Stimulated activated CD4-positive, alpha-beta T cell treated with anti-CD3 and anti-CD28 coated beads, Interleukin-4, amount 100 ng/mL, for 24 hours (primary cell): ENCODE results near the gene NELFB.

ENCODE experiments used
- DNase-seq: peaks from one replicate; pipeline ENCODE4 v3.0.0-alpha.2; 2020

NELFB gene

DNA sequence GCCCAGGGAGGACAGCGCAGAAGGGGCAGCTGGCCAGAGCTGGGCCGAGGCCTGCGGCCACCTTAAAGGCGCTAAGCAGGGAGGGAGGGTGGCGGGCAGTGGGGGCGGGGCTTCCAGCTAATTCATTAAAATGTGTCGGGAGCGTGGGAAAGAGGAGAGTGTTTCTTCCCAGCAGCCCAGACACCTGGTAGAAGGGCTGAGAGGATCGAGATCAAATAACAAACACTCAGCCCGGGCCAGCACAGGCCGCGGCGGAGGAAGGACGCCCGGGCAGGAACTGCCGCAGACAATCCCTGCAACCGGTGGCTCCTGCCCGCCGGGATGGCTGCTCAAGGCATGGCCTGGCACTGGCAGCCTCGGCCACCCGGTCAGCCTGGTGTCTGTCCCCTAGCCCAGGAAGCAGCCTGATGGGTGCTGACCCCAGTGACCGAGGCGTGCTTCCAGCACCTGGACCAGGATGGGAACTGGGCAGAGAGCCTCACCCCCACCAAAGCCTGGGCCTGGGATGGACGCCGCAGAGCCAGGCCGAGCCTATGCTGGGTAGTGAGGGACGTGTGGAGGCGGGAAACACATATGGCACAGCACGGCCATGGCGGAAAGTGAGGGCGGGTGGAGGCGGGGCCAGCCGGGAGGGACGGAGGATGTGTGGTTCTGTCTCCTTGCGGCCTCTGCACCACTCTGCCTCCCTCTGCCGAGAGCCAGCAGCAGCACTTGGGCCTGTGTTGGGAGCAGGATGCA lies 50.1 kb downstream of the NELFB start:
- peak; percentile 58 for DNase-seq

DNA sequence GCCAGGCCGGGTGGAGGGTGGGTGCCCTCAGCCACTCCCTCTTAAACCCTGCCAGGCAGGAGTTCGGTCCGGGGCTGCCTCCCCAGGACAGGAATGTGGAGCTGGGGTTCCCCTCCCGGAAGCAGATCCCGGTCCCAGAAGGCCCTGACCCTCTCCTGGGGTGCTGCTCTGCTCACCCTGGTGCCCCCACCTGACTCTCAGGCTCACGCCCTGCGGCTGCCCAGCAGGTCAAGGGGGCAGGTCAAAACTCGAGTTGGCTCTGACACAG lies 50.6 kb downstream of the NELFB start:
- no peak for DNase-seq

DNA sequence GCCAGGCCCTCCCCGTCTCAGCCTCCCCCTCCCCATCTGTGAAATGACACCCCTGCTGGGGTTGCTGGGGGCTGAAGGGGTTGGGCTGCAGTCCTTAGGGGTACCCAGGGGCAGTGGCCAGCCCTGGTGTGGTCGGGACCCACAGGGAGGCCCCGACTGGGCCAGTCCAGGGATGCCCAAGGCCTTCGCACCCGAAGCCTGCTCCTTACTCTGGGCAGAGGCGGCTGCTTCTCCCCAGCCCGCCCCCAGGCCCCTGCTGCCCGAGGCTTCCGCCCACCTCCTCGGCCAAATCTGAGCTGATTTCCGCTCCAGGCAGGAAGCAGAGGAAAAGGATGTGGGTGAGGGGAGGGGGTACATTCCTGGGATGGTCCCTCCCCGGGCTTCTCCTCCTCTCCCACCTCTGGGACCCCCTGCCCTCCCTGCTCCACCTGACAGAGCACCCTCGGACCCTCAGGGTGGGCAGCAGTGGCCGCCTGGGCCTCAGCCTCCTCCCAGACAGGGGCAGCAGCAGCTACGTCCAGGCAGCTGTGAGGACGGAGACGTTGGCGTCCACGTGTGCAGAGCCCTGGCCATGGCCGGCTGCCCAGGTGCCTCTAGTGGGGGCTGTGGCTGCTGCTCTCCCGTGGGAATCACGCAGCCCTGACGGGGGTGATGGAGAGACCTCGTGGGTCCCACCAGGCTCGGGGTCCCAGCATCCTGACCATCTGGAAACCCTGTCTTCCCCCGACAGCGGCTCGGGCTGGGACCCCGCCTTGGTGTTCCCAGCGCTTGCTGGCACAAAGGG lies 51.1 kb downstream of the NELFB start:
- no peak for DNase-seq

DNA sequence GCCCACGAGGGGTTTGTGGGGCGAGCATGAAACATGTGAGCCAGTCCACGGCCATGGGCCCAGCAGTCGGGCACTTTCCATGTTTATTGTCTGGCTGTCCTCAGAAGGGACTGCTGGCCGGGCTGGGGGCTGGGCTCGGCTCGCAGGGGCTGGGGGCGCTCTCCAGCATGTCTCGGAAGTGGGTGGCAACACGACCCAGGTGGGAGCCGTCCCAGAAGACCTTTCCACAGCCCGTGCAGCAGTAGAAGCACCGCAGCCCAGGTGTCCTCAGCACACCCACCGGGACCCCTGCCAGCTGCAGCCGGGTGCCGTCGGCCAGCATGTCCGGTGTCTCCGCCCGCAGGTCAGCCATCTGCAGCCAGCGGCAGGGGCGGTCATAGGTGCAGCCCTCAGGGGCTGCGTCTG lies 51.7 kb downstream of the NELFB start:
- DNase-seq: no peak

DNA sequence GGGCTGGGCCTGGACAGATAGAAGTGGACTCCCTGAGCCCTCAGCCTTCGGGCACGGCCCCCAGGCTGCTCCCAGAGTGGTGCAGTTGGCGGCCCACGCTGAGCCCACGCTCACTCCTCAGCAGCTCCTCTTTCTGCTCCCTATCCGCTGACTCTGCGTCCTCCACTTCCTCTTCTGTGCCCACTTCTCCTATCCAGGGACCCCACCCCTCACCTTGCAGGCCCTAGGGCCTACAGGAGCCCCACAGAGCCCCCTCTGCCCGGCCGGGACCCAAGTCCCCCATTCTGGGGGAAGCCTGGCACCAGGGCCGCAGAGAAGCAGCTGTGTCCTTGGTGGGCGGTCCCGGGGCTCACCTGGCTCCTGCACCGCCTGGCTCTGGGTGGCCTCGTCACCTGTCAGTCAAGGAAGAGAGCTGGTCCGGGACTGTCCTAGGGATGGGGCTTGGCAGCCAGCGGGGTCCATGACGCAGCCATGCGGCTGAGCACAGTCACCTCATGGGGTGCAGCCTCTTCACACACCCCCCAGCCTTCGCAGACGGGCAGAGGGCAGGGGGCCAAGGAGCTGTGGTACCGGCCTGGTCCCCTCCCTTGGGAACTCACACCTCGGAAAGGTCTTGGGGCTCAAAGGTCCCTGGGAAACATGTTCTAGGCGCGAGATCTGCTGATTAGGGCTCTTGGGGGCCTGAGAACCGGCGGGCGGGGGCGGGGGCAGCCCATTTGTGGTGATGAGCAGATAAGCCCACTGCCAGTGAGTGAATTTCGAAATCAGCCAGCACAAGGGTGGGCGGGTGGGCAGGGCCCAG lies 52.3 kb downstream of the NELFB start:
- DNase-seq: no peak

DNA sequence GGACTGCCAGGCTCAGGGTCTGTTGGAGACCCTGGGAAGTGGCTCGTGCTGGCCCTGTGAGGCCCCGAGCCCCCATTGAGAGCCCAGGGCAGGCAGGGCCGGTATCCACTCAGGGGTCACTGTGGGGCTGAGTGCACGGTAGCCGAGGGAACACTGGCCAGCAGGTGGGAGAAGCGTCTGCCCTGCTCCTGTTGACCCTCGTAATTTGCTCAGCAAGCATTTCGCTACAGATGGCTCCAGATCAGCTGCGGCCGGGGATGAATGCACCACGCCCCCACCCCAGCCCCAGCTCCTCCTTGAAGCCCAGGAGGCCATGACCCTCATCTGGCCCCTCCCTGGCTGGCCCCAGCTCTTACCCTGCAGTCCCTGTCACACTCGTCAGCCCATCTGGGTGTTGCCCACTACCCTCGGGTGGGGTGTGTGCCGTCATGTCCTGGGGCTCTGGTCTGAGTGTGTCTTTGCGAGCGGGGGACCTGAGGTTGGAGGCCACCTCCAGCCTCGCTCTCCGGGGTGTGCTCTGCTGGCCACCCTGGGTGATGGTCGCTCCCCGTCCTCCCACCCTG lies 53.0 kb downstream of the NELFB start:
- no peak for DNase-seq

DNA sequence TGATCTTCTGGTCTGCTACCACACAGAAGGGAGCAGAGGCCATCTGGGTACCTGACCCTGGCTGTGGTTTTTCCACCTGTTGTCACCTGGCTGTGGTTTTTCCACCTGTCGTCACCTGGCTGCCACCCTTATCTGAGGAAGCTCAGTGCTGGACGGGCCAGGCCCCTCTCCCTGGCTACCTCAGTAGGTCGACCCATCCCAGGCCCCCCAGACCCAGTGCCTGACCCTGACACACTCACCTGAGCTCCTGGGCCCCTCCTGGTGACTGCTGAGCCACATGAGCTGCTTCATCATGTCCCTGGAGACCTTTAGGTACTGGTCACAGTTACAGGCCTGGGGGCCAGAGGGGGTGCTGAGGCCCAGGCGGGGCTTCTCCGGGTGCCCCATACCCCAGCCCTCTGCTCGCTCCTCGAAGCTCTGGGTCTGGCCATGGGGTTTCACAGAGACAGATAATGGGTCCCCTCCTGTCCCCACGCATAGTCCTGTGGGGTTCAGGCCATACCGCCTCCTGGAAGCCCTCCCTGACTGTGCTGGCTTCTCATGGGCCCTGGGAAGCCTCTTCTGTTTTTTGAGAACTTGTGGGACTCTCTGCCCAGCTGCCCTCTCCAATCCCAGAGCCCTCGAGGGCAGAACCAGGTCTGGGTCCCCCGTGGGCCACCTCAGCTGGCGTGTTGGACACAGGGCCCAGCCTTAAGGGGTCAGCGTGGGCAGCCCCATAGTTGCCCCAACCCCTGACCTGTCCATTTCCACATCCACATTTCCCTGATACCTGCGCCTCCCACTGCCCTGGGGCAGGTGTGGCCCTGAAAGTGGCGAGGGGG lies 54.5 kb downstream of the NELFB start:
- DNase-seq: no peak

DNA sequence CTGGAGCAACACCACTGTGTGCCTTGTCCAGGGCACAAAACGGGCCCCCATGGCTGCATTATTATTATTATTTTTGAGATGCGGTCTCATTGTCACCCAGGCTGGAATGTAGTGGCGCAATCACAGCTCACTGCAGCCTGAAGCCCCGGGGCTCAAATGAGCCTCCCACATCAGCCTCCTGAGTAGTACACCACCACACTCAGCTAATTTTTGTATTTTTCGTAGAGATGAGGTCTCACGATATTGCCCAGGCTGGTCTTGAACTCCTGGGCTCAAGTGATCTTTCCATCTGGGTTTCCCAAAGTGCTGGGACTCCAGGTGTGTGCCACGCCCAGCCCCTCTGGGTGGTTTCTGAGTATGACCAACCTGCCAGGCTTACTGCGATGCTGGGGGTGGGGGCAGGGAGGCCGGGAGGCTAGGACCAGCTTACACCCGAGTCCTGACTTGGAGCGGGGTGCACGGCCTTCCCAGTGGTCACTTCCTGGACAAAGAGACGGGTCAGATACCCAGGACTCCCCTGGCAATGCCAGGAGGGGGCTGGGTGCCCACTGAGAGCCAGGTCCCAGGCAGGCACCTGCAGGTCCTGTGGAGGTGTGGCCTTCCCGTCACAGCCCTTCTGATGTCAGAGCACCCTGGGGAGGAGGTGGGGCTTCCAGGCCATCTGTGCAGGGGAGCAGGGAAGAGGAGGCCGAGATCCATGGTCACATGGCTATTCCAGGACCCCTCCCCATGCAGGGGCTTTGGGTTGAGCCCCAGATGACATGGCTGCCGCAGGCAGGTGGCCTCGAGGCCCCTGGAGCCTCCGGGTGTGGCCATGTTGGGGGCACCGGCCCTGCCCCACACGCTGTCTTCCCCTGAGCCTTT lies 55.3 kb downstream of the NELFB start:
- no peak for DNase-seq

DNA sequence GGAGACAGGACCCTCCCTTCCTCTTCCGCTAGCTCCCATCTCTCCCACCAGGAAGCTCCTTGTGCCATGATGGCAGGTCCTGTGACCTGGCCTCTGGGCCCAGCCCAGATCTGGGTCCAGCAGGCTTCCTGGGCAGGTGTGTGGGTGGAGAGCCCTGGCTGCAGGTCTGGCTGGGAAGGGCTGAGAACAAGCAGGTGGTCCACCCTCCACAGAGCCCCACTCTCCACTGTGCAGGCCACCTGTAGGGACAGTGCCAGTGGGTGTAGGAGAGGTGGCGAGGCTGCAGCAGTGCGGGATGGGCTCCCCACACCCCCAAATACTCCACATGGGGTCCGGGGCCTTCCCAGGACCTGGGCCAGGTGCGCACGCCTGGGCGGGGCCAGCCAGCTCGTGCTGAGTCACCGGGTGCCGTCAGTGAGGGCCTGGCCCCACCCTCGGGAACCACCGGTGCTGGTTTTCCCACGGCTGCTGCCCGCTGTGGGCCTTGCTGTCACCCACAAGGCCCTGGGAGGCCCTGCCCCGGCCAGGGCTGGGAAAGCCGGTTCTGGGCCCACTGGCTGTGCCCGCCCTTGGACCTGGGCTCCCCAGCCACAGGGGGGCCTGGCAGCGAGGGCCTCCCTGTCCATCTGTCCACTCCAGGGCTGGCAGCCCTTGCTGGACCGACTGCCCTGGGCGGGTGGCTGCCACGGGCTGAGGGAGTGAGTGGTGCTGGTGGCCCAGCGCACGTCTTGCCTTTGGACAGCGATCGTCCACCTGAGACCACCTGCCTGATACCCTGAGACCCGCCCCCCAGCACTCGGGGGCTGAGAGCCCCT lies 56.3 kb downstream of the NELFB start:
- no peak for DNase-seq

DNA sequence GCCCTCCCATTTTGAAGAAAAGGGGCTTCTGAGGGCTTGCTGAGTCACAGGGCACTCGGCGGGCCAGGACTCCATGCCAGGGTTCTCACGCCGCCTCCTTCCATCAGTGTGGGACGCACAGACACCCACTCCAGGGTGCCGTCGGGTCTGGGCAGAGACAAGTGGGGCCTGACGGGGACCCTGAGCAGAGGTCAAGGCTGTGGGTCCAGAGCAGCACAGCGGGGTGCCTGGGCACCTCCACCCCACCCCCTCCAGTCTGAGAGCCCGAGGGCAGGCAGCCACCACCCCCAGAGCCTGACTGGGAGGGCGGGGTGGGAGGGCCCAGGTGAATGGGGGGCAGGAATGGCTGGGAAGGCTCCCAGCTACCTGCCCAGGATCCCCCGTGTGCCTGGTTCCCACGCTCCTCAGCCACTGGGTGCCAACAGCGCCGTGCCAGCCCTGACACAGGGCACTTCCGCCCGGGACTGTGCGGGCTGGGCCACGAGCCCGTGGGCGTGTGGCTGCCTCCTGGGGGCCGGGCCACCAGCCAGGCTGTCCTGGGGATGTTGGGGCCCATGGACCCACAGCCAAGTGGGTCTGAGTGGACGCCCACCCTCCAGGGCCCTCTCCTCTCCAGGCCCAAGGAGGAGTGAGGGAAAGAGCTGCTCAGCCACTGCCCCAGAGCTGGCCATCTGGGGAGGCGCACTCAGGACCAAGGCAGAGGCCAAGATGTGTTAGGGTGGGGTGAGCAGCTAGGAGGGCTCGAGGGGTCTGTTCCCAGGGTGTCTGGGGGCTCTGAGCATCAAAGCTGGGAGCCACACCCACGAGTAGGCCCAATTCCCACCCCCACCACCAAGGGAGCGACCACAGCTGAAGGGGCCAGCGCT lies 57.1 kb downstream of the NELFB start:
- no peak for DNase-seq

DNA sequence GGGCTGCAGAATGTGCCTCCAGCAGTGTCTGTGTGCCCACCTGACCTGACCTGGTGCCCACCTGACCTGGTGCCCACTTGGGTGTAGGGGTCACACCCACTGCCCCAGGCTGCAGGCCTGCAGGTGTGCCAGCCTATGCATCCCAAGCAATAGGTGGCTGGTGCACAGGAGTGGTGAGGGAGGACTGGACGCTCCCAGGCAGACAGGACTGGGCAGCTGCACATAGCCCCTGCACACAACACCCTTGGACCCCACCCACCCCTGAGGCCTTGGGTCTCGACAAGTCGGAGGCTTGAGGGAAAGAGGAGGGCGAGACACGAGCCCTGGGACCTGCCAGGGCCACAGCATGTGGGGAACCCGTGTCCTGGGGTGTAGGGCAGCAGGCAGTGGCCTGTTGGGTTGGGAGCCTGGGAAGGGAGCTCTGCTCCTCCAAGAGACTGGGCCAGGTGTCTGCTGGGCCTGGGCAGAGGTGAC lies 57.8 kb downstream of the NELFB start:
- DNase-seq: no peak

DNA sequence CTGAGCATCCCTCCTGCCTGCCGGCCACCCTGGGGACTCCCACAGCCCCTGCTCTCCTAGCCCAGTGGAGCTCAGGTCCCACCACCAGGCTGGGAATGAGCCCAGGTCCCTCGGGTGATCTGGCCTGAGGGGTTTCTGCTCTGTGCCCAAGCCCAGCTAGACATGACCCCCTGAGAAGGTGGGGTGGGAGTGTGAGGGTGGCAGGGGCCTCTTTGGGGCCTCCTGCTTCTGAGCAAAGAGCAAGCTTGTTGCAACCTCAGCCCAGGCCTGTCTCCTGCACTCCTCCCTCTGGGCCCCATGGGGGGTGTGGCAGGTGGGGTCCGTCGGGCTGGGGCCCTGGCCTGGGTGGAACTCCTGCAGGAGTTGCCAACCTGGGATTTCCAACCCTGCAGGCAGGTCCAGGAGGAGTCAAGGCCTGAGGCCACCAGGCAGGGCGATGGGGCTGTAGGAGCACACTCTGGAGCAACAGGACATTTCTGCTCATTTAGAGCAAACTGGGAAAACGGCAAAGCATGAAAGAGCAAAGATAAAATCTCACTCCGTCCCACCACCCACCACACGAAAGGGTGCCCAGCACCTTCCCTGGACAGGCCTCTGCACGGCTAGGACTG lies 58.3 kb downstream of the NELFB start:
- DNase-seq: no peak

DNA sequence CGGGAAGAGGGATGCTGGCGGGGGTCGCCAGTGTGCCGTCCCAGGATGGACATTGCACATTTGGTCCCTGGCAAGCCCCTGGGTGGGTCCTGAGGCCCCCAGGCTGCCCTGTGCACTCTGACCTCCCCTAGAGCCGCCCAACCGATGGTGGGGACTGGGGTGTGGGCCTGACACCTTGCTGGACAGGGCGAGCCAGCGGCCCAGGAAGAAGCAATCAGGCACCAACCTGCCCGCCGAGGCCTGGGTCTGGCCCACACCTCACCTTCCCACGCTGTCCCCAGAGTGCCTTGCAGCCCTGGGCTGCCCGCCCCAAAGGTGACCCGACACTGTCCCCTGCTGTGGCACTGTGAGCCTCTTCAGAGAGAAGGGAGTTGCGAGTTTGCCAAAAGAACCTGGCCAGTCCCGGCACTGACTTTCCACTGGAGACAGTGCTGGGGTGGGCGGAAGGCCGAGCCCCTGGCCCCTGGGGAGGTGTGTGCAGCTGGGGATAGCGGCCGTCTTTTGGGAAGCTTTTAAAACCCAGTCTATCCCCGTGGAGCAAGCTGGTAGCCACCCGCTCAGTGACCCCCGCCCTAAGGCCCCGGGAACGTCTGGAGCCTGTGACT lies 58.9 kb downstream of the NELFB start:
- no peak for DNase-seq

DNA sequence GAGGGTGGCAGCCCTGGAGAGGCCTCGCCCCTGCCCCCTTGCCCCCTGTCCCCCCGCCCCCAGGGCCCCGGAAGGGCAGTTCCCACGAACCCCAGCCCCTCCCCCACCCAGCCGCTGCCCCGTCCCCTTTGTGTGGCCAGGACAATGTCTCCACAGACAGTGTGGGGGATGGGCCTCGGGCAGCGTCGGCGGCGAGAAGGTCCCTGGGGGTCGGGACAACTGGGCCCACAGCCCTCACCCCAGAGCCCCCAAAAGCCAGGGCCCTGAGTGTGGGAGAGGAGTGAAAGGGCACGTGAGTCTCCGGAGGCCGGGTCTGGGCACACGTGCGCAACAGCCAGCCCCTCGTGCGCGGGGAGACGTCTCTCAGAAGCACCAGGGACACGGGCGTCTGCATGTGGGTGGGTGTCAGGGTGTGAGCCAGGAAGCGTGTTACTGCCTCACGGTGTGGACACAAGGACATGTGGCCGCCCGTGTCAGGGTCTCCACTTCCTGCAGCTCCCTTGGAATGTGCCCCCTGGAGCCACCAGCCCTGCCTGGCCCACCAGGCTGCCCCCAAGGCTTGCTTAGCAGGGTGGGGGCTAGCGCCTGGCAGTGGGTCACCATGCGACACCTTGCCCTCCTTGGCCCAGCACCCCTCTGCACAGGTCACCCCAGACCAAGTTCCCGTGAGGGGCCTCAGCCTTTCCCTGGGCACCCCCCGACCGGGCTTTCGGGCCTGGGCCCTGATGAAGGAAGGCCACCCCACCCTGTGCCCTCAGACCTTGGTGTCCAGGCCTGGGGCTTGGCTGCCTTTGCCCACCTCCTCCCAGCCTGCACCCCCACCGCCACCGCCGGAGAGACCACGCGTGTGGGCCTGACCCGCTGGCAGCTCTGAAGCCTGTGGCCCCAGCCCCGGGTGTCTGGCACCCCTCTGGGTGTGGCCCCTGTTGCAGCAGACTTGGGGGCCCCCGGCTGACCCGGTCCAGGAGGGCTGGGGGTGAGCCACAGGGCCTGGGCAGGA lies 59.7 kb downstream of the NELFB start:
- DNase-seq: no peak

DNA sequence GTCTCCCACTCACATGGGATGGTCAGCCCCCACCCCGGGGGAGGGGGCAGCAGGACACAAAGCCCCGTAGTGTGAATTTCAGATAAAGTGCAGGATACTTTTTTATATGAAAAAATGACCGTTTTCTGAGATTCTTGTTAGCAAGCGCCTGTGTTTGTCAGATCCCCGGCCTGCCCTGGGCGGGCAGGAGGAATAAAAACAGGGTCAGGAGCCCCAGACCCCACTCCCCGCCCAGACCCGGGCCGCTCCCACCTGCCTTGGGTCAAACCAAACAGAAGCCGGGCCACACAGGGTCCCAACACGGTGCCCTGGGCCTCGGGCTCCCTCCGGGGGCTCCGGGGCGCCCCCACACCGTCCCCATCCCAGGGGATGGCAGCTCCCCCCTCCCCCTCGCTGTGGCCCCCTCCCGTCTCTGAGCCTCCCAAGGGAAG lies 60.5 kb downstream of the NELFB start:
- no peak for DNase-seq

DNA sequence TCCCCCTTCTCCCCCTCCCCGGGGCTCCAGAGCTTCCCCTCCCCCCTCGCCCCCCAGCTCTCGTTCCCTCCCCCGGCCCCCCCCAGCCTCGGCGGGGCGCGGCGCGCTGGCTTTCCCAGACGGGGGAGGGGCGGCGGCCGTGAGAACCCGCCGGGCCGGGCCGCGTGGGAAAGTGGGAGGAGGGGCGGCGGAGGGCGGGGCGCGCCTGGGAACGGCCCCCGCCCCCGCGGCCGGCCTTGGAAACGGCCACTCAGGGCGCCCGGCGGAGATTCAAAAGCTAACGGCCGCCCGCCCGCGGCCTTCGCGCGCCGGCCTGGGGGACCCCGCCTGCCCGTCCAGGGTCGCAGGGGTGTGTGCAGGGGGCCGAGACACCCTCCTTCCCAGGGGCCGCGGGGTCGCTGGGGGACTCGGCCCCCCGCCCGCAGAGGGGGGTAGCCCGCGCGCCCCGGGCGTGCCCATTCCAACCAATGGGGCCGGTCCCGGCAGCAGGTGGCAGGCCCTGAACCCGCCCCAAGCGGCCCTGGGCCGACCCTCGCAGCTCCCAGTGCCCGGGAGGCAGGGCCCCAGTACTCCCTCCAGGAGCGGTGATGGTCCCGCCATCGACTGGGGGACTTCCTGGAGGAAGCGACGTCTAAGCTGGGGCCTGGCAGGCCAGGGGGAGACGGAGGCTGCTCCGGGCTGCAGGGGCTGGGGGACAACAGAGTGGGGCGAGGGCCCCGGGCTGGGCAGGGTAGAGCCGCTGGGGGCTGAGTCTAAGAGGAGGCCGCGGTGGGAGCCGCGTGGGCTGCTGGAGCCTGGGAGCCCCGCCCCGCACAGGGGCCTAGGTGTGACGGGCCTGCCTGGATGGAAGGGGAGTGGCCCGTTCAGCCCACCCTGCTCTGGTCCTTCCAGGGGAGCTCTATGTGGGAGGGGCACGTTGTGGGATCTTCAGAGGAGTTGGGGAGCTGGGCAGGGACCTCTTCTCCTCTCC lies 61.2 kb downstream of the NELFB start:
- DNase-seq: no peak
